HepG2 (cell line): ENCODE results near the gene HBEGF. TPM values are rescaled to one million over a fixed set of nuclear protein-coding genes. Genes with fewer than 3 reads are reported as not detected.

Source experiments
- ATAC-seq: fragments of 200-7000 bp; cut with Tn5 transposase; 3 replicates; pipeline ENCODE4 v1.9.1; 2020; ENCODE audit warnings: mild to moderate bottlenecking, moderate library complexity
- BruUV-seq: library from RNA; stranded (reverse); fragments of 400-500 nt; replicated peaks from 2 replicates; lab custom pipeline; 2021; lab: Mats Ljungman, UMichigan
- CTCF ChIA-PET: fragments of 300-600 bp; formaldehyde crosslinking; extraction: SDS; loops from one replicate; lab custom pipeline; 2021; ENCODE audit warnings: low total read pairs, inconsistent platforms, low intra/inter-chr PET ratio; lab: Yijun Ruan, JAX
- POLR2A ChIA-PET: fragments of 350-600 bp; sonication (Branson Sonifier 250); formaldehyde crosslinking; loops from one replicate; lab custom pipeline; 2020; ENCODE audit warnings: antibody characterized with exemption, inconsistent platforms; lab: Yijun Ruan, JAX
- DNase-seq: peaks from one replicate; pipeline ENCODE4 v3.0.0-alpha.2; 2015; ENCODE audit warnings: low spot score
- FAIRE-seq: peaks from 3 replicates; lab custom pipeline; 2011; peaks lifted over from hg19 to GRCh38; lab: Jason Lieb, UNC
- H2AFZ ChIP-seq: one replicate; pipeline ENCODE4 v1.6.1; 2011; ENCODE audit warnings: low read length, inconsistent platforms
- H3K27ac ChIP-seq: fragments of 300-600 bp; 3 replicates; pipeline ENCODE4 v1.8.0; 2011; ENCODE audit warnings: mixed run types, mild to moderate bottlenecking, mixed read lengths, low read length, inconsistent platforms; ENCODE audit not compliant: insufficient read depth; ENCODE audit errors: extremely low read length
- H3K27me3 ChIP-seq, 2 experiments: fragments of 200-600 bp in 1 of 2; 2 replicates in 1 of 2; 3 replicates in 1 of 2; pipeline versions ENCODE4 v1.6.0 to v1.8.0; 2011; ENCODE audit warnings: low read length in 2 of 2, mild to moderate bottlenecking in 2 of 2, moderate library complexity in 2 of 2, inconsistent platforms in 1 of 2; ENCODE audit not compliant: insufficient read depth in 2 of 2, control insufficient read depth in 1 of 2
- H3K36me3 ChIP-seq, 2 experiments: fragments of 200-600 bp in 1 of 2; replicated peaks in 1 of 2; 2 replicates in 1 of 2; 3 replicates in 1 of 2; pipeline versions ENCODE4 v1.5.1 to v1.8.0; 2011; ENCODE audit warnings: low read length in 2 of 2, inconsistent platforms in 1 of 2; ENCODE audit not compliant: insufficient read depth in 2 of 2, control insufficient read depth in 1 of 2
- H3K4me1 ChIP-seq: 2 replicates; pipeline ENCODE4 v1.5.1; 2012; ENCODE audit warnings: low read length, inconsistent platforms; ENCODE audit not compliant: insufficient read depth
- H3K4me2 ChIP-seq: 2 replicates; pipeline ENCODE4 v1.6.0; 2011; ENCODE audit warnings: low read depth, low read length, inconsistent platforms
- H3K4me3 ChIP-seq, 3 experiments: fragments of 200-600 bp in 1 of 3; sonication (generic), shearing (Covaris generic) in 1 of 3; replicated peaks in 1 of 3; 2 replicates each; pipeline ENCODE4 v1.5.1; 2011 to 2016; ENCODE audit warnings: low read length in 3 of 3, inconsistent platforms in 2 of 3, low read depth in 2 of 3, mild to moderate bottlenecking in 2 of 3, control low read depth in 1 of 3, mixed read lengths in 1 of 3; ENCODE audit not compliant: insufficient read depth in 1 of 3
- H3K79me2 ChIP-seq: one replicate; pipeline ENCODE4 v1.6.1; 2011; ENCODE audit warnings: low read length, inconsistent platforms; ENCODE audit not compliant: insufficient read depth
- H3K9ac ChIP-seq: 2 replicates; pipeline ENCODE4 v1.6.0; 2011; ENCODE audit warnings: mild to moderate bottlenecking, low read depth, low read length, inconsistent platforms; ENCODE audit not compliant: insufficient read depth
- H3K9me3 ChIP-seq: 2 replicates; pipeline ENCODE4 v1.5.1; 2012; ENCODE audit warnings: mild to moderate bottlenecking, low read length
- H4K20me1 ChIP-seq: 2 replicates; pipeline ENCODE4 v1.6.0; 2011; ENCODE audit warnings: inconsistent platforms, mild to moderate bottlenecking, low read length, moderate library complexity; ENCODE audit not compliant: insufficient read depth
- BORCS8-MEF2B ChIP-seq: sonication (generic); formaldehyde crosslinking; IDR thresholded peaks from 2 replicates; pipeline ENCODE4 v1.8.0; 2022; ENCODE audit warnings: mild to moderate bottlenecking, missing genetic modification reagents
- FOXP4 ChIP-seq: sonication (generic); formaldehyde crosslinking; IDR thresholded peaks from 2 replicates; pipeline ENCODE4 v1.4.0; 2020; ENCODE audit warnings: missing genetic modification reagents
- HES4 ChIP-seq: sonication (generic); formaldehyde crosslinking; IDR thresholded peaks from 2 replicates; pipeline ENCODE4 v1.9.0; 2021; ENCODE audit warnings: mild to moderate bottlenecking, missing genetic modification reagents, borderline replicate concordance
- KLF6 ChIP-seq: IDR thresholded peaks from 2 replicates; pipeline ENCODE4 v1.8.0; 2016; ENCODE audit warnings: missing biosample characterization, missing genetic modification reagents
- MED13 ChIP-seq: sonication (generic); formaldehyde crosslinking; IDR thresholded peaks from 2 replicates; pipeline ENCODE4 v1.5.0; 2020; ENCODE audit warnings: missing genetic modification reagents
- MTA1 ChIP-seq: sonication (generic); formaldehyde crosslinking; IDR thresholded peaks from 2 replicates; pipeline ENCODE4 v1.4.0; 2020; ENCODE audit warnings: missing genetic modification reagents, mild to moderate bottlenecking, borderline replicate concordance
- RCOR2 ChIP-seq: IDR thresholded peaks from 2 replicates; pipeline ENCODE4 v1.6.1; 2016; ENCODE audit warnings: missing biosample characterization, missing genetic modification reagents
- REL ChIP-seq: sonication (generic); formaldehyde crosslinking; conservative IDR thresholded peaks from 2 replicates; pipeline ENCODE4 v1.8.0; 2022; ENCODE audit warnings: mild to moderate bottlenecking, missing genetic modification reagents, moderate library complexity
- RFX1 ChIP-seq: fragments of 450-650 bp; IDR thresholded peaks from 2 replicates; pipeline ENCODE4 v1.6.1; 2017
- RFX3 ChIP-seq: IDR thresholded peaks from 2 replicates; pipeline ENCODE4 v1.6.1; 2016; ENCODE audit warnings: missing biosample characterization, missing genetic modification reagents
- RXRB ChIP-seq: IDR thresholded peaks from 2 replicates; pipeline ENCODE4 v1.6.1; 2016; ENCODE audit warnings: borderline replicate concordance, missing genetic modification reagents, missing compliant biosample characterization
- SRF ChIP-seq: IDR thresholded peaks from 2 replicates; pipeline ENCODE4 v1.6.1; 2011; ENCODE audit warnings: mild to moderate bottlenecking, low read depth, low read length, moderate library complexity
- ZBTB37 ChIP-seq: sonication (generic); formaldehyde crosslinking; IDR thresholded peaks from 2 replicates; pipeline ENCODE4 v1.4.0; 2020; ENCODE audit warnings: mild to moderate bottlenecking, missing genetic modification reagents
- ZFP36 ChIP-seq: fragments of 150-350 bp; IDR thresholded peaks from 2 replicates; pipeline ENCODE4 v1.6.1; 2018; ENCODE audit warnings: borderline replicate concordance, low read length, low read depth; ENCODE audit not compliant: partially characterized antibody
- ZNF501 ChIP-seq: sonication (generic); formaldehyde crosslinking; IDR thresholded peaks from 2 replicates; pipeline ENCODE4 v1.5.1; 2020; ENCODE audit warnings: mild to moderate bottlenecking, moderate library complexity, missing genetic modification reagents
- ZNF607 ChIP-seq: sonication (generic); formaldehyde crosslinking; IDR thresholded peaks from 2 replicates; pipeline ENCODE4 v1.5.1; 2020; ENCODE audit warnings: missing genetic modification reagents, mild to moderate bottlenecking, borderline replicate concordance
- WGBS: methylation state at CpG from one replicate; pipeline ENCODE4 v1.1.6; 2017; ENCODE audit warnings: low lambda C conversion rate; 5-methylcytosine and 5-hydroxymethylcytosine counted together
- in situ Hi-C: cut with HindIII; loops from 2 replicates; pipeline ENCODE4 v1.10.0; 2017; ENCODE audit warnings: low pct_unique_long_range_greater_than_20kb; ENCODE audit not compliant: extremely low pct_ligation_motif_present
- intact Hi-C: fragments of 100-400 bp; cut with micrococcal nuclease; formaldehyde crosslinking; loops from one replicate; pipeline ENCODE4 v1.10.0; 2022; ENCODE audit not compliant: unreplicated experiment
- polyA plus RNA-seq, 8 experiments: library from polyadenylated mRNA; depleted of rRNA in 3 of 8; stranded (reverse) in 7 of 8; unstranded in 1 of 8; fragments of >200 nt; fragmentation: Illumina TruSeq in 4 of 8; extraction: Trizol in 4 of 8; gene quantifications; 2 replicates each; pipeline versions ENCODE4 v1.2.1 to v1.2.3, GENCODE V29; 2011 to 2016; ENCODE audit warnings: low read depth in 4 of 8, missing spikeins in 1 of 8, mixed read lengths in 1 of 8; ENCODE audit not compliant: insufficient read depth in 1 of 8
- total RNA-seq, 5 experiments: library from RNA; depleted of rRNA; stranded (reverse); fragments of >200 nt; fragmentation: Illumina TruSeq; extraction: Trizol; gene quantifications; 2 replicates each; pipeline ENCODE4 v1.2.3, GENCODE V29; 2016; ENCODE audit warnings: low read depth in 1 of 5
- TF ChIP-seq, protein P1 (sequence below): sonication (generic); formaldehyde crosslinking; IDR thresholded peaks from 2 replicates; pipeline ENCODE4 v1.8.0; 2022; ENCODE audit warnings: mild to moderate bottlenecking, missing genetic modification reagents, moderate library complexity

The HBEGF gene
- total and polyA plus RNA-seq, 2 of the 13 experiments (the other 11 are each of a cell fraction or from before 2014, with no cell fraction given) = 1.7 to 5.0 TPM

DNA sequence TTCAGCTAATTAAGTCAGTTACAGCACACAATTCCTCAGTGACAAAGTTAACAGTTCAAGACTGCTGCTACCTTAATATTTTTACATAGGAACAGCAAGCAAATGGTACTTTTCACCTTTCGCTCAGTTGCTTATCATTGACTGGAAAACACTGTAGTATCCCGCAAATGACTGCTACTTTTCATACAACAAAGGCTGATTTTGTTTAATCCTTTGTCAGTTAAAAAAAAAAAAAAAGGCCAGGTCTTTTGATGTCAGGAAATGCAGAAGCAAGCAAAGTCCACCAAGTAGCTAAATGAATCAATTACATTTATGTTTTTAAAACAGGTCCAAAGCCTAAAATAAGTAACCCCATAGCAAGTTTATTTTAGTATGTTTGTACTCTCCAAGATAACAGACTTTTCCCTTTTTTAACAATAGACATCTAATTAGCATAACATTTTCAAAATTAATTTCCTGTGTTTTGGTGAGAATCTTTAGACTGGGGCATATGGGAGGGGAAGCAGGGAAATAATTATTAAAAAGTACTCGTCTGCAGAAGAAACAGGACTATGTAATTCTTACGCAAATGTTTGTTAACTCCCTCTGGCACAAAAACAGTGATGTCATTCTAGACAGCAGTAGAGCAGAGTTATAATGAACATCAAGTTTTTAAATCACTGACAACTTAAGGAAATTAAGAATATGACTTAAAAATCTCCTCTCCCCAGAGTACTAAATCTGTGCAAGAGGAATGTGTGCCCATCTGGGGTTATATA, 53.1 kb downstream of the HBEGF start:
- peak overlapping the region; percentile 87 for H3K27ac ChIP-seq
- peaks cover 96% of the 10 kb centered on the region for H3K79me2 ChIP-seq
- FAIRE-seq (peak; percentile 12), DNase-seq (peak; percentile 65), ATAC-seq (peak; percentile 72)
- intact Hi-C loops (loop anchor here (5.0 kb wide), 1 partner anchor 54 kb away; the partner anchor contains the start of gene HBEGF), in situ Hi-C loops (no loop called here)
- ChIA-PET POLR2A (interaction anchor here (1.0 to 1.3 kb wide), 3 partner anchors 9 to 354 kb away, joined by 3 to 9 read pairs (median 4); partner anchors contain the start of genes HBEGF, IK and NDUFA2), CTCF (no interaction called here)
- TSS peak; percentile 33 for BruUV-seq
- 0 out of 5 replicates have a peak, but pooled peaks cover 0 to 4% of the 10 kb centered on the region in 2 experiments for H3K36me3 ChIP-seq
- H3K4me3 ChIP-seq = peak overlapping the region; percentile 5 to 44 (median 23); a peak in 3 of 6 replicates
- H3K9me3 ChIP-seq = no peaks in the 10 kb centered on the region
- H3K27me3 ChIP-seq = no peaks in the 10 kb centered on the region; a peak in 1 of 5 replicates
- WGBS = 16% methylated on average over 4 of the region's 4 CpGs
- H3K4me2 ChIP-seq = peak overlapping the region; percentile 65
- peak overlapping the region; percentile 72 for H3K9ac ChIP-seq
- peaks cover 2% of the 10 kb centered on the region; the same call in 1 of the 2 replicates for H4K20me1 ChIP-seq
- H2AFZ ChIP-seq = no peak overlapping the region
- H3K4me1 ChIP-seq = peaks cover 88% of the 10 kb centered on the region
- no peak for TF ChIP-seq ZFP36
- TF ChIP-seq BORCS8-MEF2B (CRISPR knock-in tag) = no peak
- no peak for TF ChIP-seq HES4 (CRISPR knock-in tag)
- no peak for TF ChIP-seq RFX3 (CRISPR knock-in tag)
- no peak for TF ChIP-seq KLF6
- TF ChIP-seq, protein P1, sequence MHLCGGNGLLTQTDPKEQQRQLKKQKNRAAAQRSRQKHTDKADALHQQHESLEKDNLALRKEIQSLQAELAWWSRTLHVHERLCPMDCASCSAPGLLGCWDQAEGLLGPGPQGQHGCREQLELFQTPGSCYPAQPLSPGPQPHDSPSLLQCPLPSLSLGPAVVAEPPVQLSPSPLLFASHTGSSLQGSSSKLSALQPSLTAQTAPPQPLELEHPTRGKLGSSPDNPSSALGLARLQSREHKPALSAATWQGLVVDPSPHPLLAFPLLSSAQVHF (CRISPR knock-in tag) = no peak
- peak; percentile 87 for TF ChIP-seq RXRB
- TF ChIP-seq ZNF501 (CRISPR knock-in tag) = no peak
- no peak for TF ChIP-seq MED13
- TF ChIP-seq ZBTB37 (CRISPR knock-in tag) = no peak
- no peak for TF ChIP-seq MTA1 (CRISPR knock-in tag)
- TF ChIP-seq RCOR2 (CRISPR knock-in tag) = no peak
- TF ChIP-seq RFX1 = no peak
- TF ChIP-seq SRF = no peak
- peak; percentile 64 for TF ChIP-seq FOXP4 (CRISPR knock-in tag)
- TF ChIP-seq REL (CRISPR knock-in tag) = no peak
- no peak for TF ChIP-seq ZNF607 (CRISPR knock-in tag)
